Right renal pelvis (tissue), 4 donors: ENCODE results near the gene IFIH1. TPM values are rescaled to one million over a fixed set of nuclear protein-coding genes. Genes with fewer than 3 reads are reported as not detected.

Experiments used
- DNase-seq, 4 donors: peaks; one replicate each; pipeline ENCODE4 v3.0.0-alpha.2; 2013; ENCODE audit warnings: low read depth in 4 of 4, low spot score in 3 of 4, missing footprints in 1 of 4
- polyA plus RNA-seq, 4 donors: library from polyadenylated mRNA; unstranded; fragments of 120-200 nt; gene quantifications; one replicate each; pipeline ENCODE4 v1.2.1, GENCODE V29; 2013; ENCODE audit not compliant: insufficient read length in 4 of 4

IFIH1 gene
- polyA plus RNA-seq, 4 donors = 5.4 to 9.2 (median 7.7) TPM

DNA sequence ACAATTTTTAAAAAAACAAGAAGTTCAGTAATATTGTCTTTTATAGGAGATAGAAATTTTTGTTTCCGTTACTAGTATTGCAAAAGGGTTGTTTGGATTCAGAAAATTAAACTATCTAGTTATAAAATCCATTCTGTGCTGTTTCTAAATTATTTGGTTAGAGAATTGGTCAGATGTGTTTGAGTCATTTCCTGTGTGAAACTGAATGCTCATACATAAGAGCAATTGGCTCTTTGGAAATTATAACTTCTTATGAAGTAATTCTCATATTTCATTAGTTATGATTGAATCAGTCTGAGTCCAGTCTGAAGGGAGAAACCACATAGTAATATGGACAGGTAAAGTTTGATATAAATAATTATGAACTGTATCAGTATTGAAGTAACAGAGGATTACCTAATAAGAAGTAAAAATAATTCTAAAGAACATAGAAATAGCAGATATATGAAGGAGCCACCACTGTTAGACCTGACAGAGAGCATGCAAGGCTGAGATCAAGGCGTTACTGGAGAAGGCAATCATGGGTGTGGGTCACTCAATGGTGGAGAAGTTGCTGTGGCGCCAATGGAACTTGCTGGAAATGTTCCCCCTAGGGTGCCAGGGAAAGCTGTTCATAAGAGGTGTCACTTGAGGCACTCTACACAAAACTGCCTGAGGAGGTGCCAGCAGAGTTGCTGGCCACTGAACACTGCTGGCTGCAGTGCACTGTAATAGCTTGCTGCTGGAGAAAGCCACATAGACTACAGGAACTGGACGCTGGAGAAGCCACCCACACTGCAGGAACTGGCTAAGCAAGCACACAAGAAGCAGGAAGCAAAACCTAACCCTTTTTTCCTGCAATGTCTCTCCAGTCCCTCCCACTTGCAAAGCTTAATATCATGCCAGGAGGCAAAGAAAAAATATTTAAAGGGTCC, 57.2 kb downstream of the IFIH1 start:
- no peak for DNase-seq

DNA sequence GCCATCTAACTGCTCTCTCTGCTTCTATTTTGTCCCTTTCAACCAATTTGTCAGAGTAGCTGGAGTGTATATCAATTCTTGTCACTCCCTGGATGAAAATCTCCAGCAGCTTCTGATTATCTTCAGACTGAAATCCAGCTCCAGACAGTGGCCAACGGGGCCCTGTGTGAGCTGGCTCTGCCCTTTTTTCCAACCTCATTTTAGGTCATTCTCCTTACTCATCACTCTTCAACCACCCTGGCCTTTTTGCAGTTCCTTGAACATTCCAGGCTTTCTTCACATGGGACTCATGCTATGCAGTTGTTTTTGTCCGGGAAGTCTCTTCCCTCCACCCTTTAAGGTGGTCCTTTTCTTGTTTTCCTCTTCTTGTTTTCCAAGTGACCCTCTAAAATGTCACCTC, 59.8 kb downstream of the IFIH1 start:
- no peak for DNase-seq

GRCh38 chr2:162258169-162258568, 60.3 kb downstream of the IFIH1 start:
- no peak for DNase-seq

- DNase-seq = no peak
Measured at GRCh38 chr2:162257425-162257824, 61.1 kb downstream of the IFIH1 start.

GRCh38 chr2:162256591-162256991, 61.9 kb downstream of the IFIH1 start:
- no peak for DNase-seq

GRCh38 chr2:162254236-162254871, 64.1 kb downstream of the IFIH1 start:
- DNase-seq = no peak

DNA sequence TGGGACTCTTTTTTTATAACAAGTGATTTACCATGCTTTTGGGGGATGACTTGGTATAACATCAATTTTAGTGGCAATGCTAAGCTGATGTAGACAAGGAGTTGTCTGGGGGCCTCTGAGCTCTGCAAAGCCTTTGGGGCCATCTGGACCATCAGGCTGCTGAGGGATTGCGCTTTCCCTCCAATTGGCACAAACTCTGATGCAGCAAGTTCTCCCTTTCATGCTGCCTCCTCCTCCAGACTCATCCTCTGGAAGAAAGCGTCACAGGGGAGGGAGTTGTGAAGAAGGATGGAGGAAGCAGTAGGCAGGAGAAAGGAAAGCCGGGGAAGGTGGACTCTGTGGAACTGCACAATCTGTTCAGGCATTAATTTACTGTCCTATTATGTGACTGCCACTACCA, 65.0 kb downstream of the IFIH1 start:
- DNase-seq = no peak

- DNase-seq = no peak
Measured at GRCh38 chr2:162252153-162252552, 66.3 kb downstream of the IFIH1 start.

GRCh38 chr2:162245781-162246180, 72.7 kb downstream of the IFIH1 start:
- no peak for DNase-seq

DNA sequence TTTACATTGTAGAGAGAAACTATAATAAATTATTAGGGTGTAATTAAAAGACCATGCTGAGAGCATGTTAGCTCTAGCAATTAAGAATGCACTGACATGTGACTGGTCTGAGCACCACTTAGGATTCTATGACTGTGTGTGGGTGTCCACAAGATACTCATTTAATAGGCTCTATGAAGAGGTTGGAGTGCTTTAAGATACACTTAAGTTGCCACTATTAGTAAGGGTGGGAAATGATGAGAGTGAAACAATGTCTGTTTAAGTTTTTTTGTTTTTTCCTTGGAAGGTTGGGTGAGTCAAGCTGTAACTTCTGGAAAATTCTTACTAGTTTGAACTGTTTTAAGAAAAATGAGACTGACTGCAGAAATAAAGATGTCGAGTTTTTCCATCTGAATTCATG, 73.4 kb downstream of the IFIH1 start:
- DNase-seq = no peak

- DNase-seq = no peak
Measured at GRCh38 chr2:162244541-162245031, 73.9 kb downstream of the IFIH1 start.

DNA sequence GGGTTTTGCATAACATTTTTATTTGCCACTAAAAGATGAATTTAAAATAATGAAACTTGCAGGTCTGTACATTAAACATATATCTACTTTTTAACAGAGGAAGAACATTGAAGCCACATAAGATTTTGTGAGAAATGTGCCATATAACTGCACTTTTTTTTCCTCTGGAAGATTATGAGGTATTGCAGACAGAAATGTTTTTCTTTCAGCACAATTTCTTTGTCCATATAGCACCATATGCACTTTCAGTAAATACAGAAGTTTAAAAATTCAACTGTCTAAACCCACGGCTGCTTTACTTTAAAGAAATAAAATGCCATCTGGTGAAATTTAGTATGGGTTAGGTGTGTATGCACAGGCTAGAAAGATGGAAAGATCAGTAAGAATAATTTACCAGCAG, 74.8 kb downstream of the IFIH1 start:
- no peak for DNase-seq

DNA sequence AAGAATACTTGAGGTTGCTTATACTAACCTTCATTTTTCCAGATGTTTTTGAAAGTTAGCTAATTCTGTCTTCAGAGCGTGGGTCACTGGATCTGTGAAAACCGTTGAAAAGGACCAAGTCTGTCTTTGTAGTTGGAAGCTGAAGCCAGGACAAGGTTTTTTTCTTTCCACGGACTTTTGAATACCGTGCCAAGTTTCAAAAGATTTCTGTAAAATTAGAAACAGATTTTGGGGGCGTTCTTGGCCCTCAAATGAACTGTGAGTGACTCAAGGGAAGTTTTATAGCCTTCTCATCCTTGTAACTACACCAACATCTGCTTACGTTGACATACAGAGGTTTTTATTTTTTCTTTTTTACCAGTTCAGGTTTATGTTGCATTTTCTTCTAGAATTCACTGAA, 75.2 kb downstream of the IFIH1 start, which contains the start of gene FAP:
FAP (minus strand) TSS at position 152 of the 400 bp plus-strand sequence; CDS start at position 34, 118 bp downstream.
- DNase-seq = no peak

- DNase-seq = no peak
Measured at GRCh38 chr2:162242586-162243280, 75.8 kb downstream of the IFIH1 start.

DNA sequence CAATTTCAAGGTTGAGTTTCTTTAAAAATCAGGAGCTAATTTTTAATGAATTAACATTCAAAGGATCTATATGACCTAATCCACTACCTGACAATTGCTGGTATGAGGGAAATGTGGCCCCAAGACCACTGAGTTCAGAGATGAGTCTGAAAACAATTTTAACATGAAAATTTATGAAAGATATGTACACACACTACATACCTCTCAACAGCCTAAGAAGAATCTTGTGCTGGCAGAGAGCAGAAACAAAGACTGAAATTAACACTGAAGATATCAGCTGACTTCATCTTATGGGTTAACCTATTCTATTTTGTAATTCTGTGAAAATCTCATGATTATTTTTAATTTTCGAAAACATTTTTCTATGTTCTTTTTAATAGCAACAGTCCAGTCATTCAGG, 76.9 kb downstream of the IFIH1 start:
- no peak for DNase-seq

GRCh38 chr2:162234620-162235462, 83.6 kb downstream of the IFIH1 start:
- DNase-seq = no peak

- DNase-seq = no peak
Measured at GRCh38 chr2:162233197-162233596, 85.3 kb downstream of the IFIH1 start.

GRCh38 chr2:162232671-162233070, 85.8 kb downstream of the IFIH1 start:
- no peak for DNase-seq

DNA sequence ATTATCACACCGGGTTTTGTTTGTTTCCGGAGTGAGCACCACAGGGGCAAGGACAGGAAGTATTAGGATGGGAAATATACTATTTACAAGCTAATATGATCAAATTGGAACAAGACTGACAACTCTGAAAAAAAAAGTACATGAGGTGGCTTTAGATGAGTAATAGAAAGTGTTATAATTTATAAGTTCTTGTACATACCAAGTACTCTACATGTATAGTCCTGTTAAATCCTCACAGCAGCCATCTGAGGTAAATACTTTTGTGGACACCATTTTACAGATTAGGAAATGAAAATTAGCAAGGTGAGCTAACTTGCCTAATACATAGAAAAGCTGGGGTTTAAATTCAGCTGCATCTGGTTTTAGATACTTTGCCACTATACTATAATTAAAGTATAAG, 86.5 kb downstream of the IFIH1 start:
- DNase-seq = no peak

- DNase-seq = no peak
Measured at GRCh38 chr2:162230761-162231160, 87.7 kb downstream of the IFIH1 start.
